Neuronal stem cell (in vitro differentiated cells): ENCODE measurements around the gene IGFL3.
"Not testable (repeated sequence)": the region's sequence is repeated elsewhere in the genome, so short reads cannot be mapped to it uniquely, and the experiment has no call there.

Experiments used
- DNase-seq: peaks from one replicate; pipeline ENCODE4 v3.0.0-alpha.2; 2013; ENCODE audit warnings: low spot score
- H2AFZ ChIP-seq: one replicate; pipeline ENCODE4 v1.6.1; 2013; ENCODE audit warnings: mild to moderate bottlenecking, low read length, inconsistent platforms
- H2AK5ac ChIP-seq: 2 replicates; pipeline ENCODE4 v1.6.1; 2013; ENCODE audit warnings: low read depth, mild to moderate bottlenecking, inconsistent platforms, low read length, moderate library complexity, mixed read lengths
- H2BK120ac ChIP-seq: 2 replicates; pipeline ENCODE4 v1.6.1; 2013; ENCODE audit warnings: low read depth, mild to moderate bottlenecking, inconsistent platforms, low read length, moderate library complexity, mixed read lengths
- H2BK12ac ChIP-seq: one replicate; pipeline ENCODE4 v1.6.1; 2013; ENCODE audit warnings: low read length, inconsistent platforms
- H2BK15ac ChIP-seq: 2 replicates; pipeline ENCODE4 v1.6.1; 2013; ENCODE audit warnings: mild to moderate bottlenecking, low read length, inconsistent platforms, mixed read lengths
- H2BK5ac ChIP-seq: one replicate; pipeline ENCODE4 v1.6.1; 2013; ENCODE audit warnings: inconsistent platforms, mild to moderate bottlenecking, low read length, moderate library complexity
- H3K14ac ChIP-seq: one replicate; pipeline ENCODE4 v1.6.1; 2013; ENCODE audit warnings: low read length, inconsistent platforms
- H3K18ac ChIP-seq: 2 replicates; pipeline ENCODE4 v1.6.1; 2013; ENCODE audit warnings: low read length, inconsistent platforms
- H3K23ac ChIP-seq: 2 replicates; pipeline ENCODE4 v1.6.1; 2013; ENCODE audit warnings: low read depth, mild to moderate bottlenecking, mixed read lengths, low read length, inconsistent platforms; ENCODE audit not compliant: poor library complexity
- H3K27ac ChIP-seq: replicated peaks from 3 replicates; pipeline ENCODE4 v1.5.1; 2013; ENCODE audit warnings: low read length, inconsistent platforms
- H3K27me3 ChIP-seq, 3 experiments: 2 replicates each; pipeline ENCODE4 v1.6.1; 2013; ENCODE audit warnings: low read length in 3 of 3, mild to moderate bottlenecking in 2 of 3, inconsistent platforms in 1 of 3, low read depth in 1 of 3, mixed read lengths in 1 of 3, moderate library complexity in 1 of 3; ENCODE audit not compliant: control insufficient read depth in 3 of 3, insufficient read depth in 3 of 3
- H3K36me3 ChIP-seq, 2 donors: replicated peaks in 1 of 2; 2 replicates each; pipeline ENCODE4 v1.6.1; 2013; ENCODE audit warnings: low read length in 2 of 2; ENCODE audit not compliant: control insufficient read depth in 2 of 2, insufficient read depth in 2 of 2
- H3K4ac ChIP-seq: 2 replicates; pipeline ENCODE4 v1.6.1; 2013; ENCODE audit warnings: inconsistent platforms, mild to moderate bottlenecking, low read length, moderate library complexity
- H3K4me1 ChIP-seq, 2 donors: 1 replicate in 1 of 2; 2 replicates in 1 of 2; pipeline ENCODE4 v1.6.1; 2013; ENCODE audit warnings: low read length in 2 of 2, low read depth in 1 of 2; ENCODE audit not compliant: control insufficient read depth in 2 of 2, insufficient read depth in 1 of 2
- H3K4me2 ChIP-seq: one replicate; pipeline ENCODE4 v1.6.1; 2013; ENCODE audit warnings: mild to moderate bottlenecking, low read length, inconsistent platforms; ENCODE audit not compliant: insufficient read depth, poor library complexity, severe bottlenecking
- H3K4me3 ChIP-seq, 2 donors: 2 replicates each; pipeline ENCODE4 v1.5.1; 2013; ENCODE audit warnings: low read length in 2 of 2, mild to moderate bottlenecking in 2 of 2, inconsistent platforms in 1 of 2, moderate library complexity in 1 of 2
- H3K79me1 ChIP-seq: one replicate; pipeline ENCODE4 v1.6.1; 2013; ENCODE audit warnings: low read depth, mild to moderate bottlenecking, inconsistent platforms, low read length, moderate library complexity
- H3K9ac ChIP-seq: one replicate; pipeline ENCODE4 v1.6.1; 2013; ENCODE audit warnings: mild to moderate bottlenecking, low read depth, low read length, inconsistent platforms; ENCODE audit not compliant: poor library complexity
- H3K9me3 ChIP-seq, 2 donors: replicated peaks in 1 of 2; 2 replicates each; pipeline versions ENCODE3 to v1.6.1; 2013; ENCODE audit warnings: low read length in 2 of 2, mild to moderate bottlenecking in 2 of 2, inconsistent platforms in 1 of 2, low read depth in 1 of 2, mixed read lengths in 1 of 2, moderate library complexity in 1 of 2; ENCODE audit not compliant: control insufficient read depth in 2 of 2, insufficient read depth in 1 of 2
- H4K8ac ChIP-seq: one replicate; pipeline ENCODE4 v1.6.1; 2013; ENCODE audit warnings: low read depth, mild to moderate bottlenecking, inconsistent platforms, low read length, moderate library complexity
- H4K91ac ChIP-seq: one replicate; pipeline ENCODE4 v1.6.1; 2013; ENCODE audit warnings: low read length, low read depth, mild to moderate bottlenecking, inconsistent platforms; ENCODE audit not compliant: poor library complexity
- WGBS, 2 donors: extraction: QIAGEN DNeasy Blood & Tissue Kit; methylation state at CpG; one replicate each; pipeline ENCODE4 v1.1.7; 2013; ENCODE audit warnings: missing lambda C conversion rate in 2 of 2, mixed read lengths in 1 of 2; ENCODE audit not compliant: insufficient read length in 2 of 2, insufficient replicate concordance in 1 of 2; ENCODE audit errors: extremely low coverage in 2 of 2; 5-methylcytosine and 5-hydroxymethylcytosine counted together

Gene IGFL3

DNA sequence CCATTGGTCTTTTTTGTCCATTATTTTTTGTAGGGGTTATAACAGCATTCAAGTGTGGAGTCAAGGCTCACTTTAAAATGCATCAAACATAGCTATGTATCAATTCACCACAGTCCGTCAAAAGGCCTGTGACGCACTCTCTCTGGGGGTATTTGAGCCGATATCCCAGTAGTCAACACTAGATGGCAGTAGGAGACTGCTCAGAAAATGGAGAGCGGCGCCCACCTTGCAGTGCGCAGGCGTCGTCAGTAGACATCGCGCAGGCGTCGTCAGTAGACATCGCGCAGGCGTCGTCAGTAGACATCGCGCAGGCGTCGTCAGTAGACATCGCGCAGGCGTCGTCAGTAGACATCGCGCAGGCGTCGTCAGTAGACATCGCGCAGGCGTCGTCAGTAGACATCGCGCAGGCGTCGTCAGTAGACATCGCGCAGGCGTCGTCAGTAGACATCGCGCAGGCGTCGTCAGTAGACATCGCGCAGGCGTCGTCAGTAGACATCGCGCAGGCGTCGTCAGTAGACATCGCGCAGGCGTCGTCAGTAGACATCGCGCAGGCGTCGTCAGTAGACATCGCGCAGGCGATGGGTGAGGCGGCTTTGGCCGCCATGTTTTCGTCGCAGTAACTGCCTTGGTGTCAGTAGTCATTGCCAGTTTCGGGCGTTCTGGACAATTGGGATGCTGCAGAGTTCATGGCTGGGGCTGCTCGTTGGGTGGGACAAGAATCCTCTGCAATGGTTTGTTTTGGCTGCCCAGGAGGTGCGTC, 45.7 kb downstream of the IGFL3 start:
- not testable (repeated sequence) for H3K23ac ChIP-seq, H3K9me3 ChIP-seq, H3K4me1 ChIP-seq, H2AFZ ChIP-seq, H3K79me1 ChIP-seq, H4K91ac ChIP-seq, H3K27ac ChIP-seq, H3K4ac ChIP-seq, H4K8ac ChIP-seq, H2BK120ac ChIP-seq, H3K4me2 ChIP-seq, H3K4me3 ChIP-seq, H3K9ac ChIP-seq, H3K14ac ChIP-seq, H2BK12ac ChIP-seq, H3K36me3 ChIP-seq
- H2BK15ac ChIP-seq: peak overlapping the region; percentile 54
- WGBS, 2 donors: no CpG with 5 or more reads among the region's 71 CpGs
- peak overlapping the region; percentile 74 for H3K18ac ChIP-seq
- peak; percentile 70 for DNase-seq
- H2BK5ac ChIP-seq: peak overlapping the region; percentile 42
- peaks cover 0 to 33% (median 12%) of the 10 kb centered on the region in 3 experiments for H3K27me3 ChIP-seq
- H2AK5ac ChIP-seq: peak overlapping the region; percentile 27

DNA sequence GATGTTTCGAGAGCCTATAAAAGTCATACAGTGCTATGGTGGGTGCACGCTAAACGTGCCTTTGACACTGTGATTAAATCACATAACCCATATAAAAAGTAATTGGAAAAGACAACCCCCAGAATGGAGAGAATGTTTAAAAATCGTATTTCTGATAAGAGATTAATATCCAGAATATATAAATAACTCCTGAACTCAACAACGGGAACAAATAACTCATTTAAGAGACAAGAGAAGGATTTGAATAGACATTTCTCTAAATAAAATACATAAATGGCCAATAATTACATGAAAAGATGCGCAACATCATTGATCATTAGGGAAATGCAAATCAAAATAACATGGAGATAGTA, 46.7 kb downstream of the IGFL3 start:
- no CpG with 5 or more reads among the region's 6 CpGs for WGBS, 2 donors
- H2BK15ac ChIP-seq: no peak overlapping the region
- H3K4me2 ChIP-seq: no peak overlapping the region
- peaks cover 0 to 7% of the 10 kb centered on the region in 2 donors for H3K4me1 ChIP-seq
- no peak overlapping the region for H3K4ac ChIP-seq
- H3K27ac ChIP-seq: no peak overlapping the region
- H3K9me3 ChIP-seq: peaks cover 0 to 9% of the 10 kb centered on the region in 2 donors
- no peak overlapping the region for H4K8ac ChIP-seq
- H3K79me1 ChIP-seq: no peaks in the 10 kb centered on the region
- H2BK120ac ChIP-seq: no peak overlapping the region
- H3K27me3 ChIP-seq: peaks cover 0 to 42% (median 12%) of the 10 kb centered on the region in 3 experiments
- no peak overlapping the region for H4K91ac ChIP-seq
- no peak overlapping the region for H2AK5ac ChIP-seq
- H3K9ac ChIP-seq: no peak overlapping the region
- no peak overlapping the region for H2AFZ ChIP-seq
- H2BK12ac ChIP-seq: no peak overlapping the region
- no peak overlapping the region for H3K14ac ChIP-seq
- no peak overlapping the region for H2BK5ac ChIP-seq
- DNase-seq: no peak
- H3K23ac ChIP-seq: no peak overlapping the region
- no peaks in the 10 kb centered on the region for H3K36me3 ChIP-seq
- H3K18ac ChIP-seq: no peak overlapping the region
- H3K4me3 ChIP-seq: no peak overlapping the region

DNA sequence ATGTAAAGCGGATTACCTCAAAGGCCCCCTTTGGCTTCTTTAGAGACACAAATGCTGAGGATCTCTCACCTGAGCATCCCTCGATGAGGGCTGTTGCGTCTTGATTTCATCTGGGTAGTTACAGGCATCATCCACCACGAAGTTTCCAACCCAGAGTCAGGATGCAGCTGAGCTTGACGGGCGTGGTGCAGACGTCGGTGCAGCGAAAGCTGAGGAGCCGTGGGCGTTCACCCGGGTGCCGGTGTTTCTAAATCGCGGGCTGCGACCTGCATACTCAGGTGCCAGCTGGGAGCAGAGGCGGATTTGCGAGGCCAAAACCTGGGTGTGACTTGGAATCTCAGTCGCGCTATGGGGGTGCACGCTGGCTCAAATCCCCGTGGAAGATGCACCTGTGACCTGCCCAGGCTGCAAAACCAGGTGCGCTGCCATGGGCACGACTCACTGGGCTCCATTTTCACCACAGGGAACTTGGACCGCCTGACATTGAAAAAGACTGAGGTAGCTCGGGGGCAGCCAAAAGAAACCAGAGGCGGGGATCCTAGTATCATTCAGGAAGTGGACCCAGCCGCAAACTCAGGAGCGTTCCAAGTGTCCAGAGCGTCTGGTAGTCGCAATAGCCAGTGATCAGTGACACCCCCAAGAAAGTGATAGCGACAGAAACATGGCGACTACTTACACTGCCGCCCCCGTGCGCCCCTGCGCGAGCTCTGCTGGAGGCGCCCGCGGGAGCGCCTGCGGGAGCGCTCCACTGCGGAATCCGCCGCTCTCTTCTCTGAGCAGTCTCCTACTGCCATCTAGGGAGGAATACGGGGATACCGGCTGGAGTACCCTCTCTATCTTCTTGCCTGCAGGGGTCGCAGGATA, 47.3 kb downstream of the IGFL3 start:
- H3K18ac ChIP-seq: peak overlapping the region; percentile 50
- no peak overlapping the region for H2BK12ac ChIP-seq
- no peak overlapping the region for H2BK15ac ChIP-seq
- peaks cover 0 to 7% of the 10 kb centered on the region in 2 donors for H3K4me1 ChIP-seq
- no peak overlapping the region for H2BK120ac ChIP-seq
- H3K9ac ChIP-seq: peak overlapping the region; percentile 53
- peak overlapping the region; percentile 26 for H3K14ac ChIP-seq
- no peak overlapping the region for H4K8ac ChIP-seq
- H3K4ac ChIP-seq: no peak overlapping the region
- no CpG with 5 or more reads among the region's 50 CpGs for WGBS, 2 donors
- H2BK5ac ChIP-seq: no peak overlapping the region
- no peak overlapping the region for H4K91ac ChIP-seq
- no peak overlapping the region for H2AK5ac ChIP-seq
- H3K36me3 ChIP-seq: no peaks in the 10 kb centered on the region
- peak overlapping the region; percentile 92 for H2AFZ ChIP-seq
- peak; percentile 88 for DNase-seq
- no peaks in the 10 kb centered on the region for H3K79me1 ChIP-seq
- peak overlapping the region; percentile 97 for H3K4me2 ChIP-seq
- H3K9me3 ChIP-seq: peaks cover 0 to 9% of the 10 kb centered on the region in 2 donors
- H3K27ac ChIP-seq: no peak overlapping the region
- peak overlapping the region; percentile 45 to 75 for H3K4me3 ChIP-seq
- peak overlapping the region; percentile 53 for H3K23ac ChIP-seq
- peaks cover 0 to 48% (median 12%) of the 10 kb centered on the region in 3 experiments for H3K27me3 ChIP-seq
